Measurements from ENCODE around the gene CHI3L1.

The CHI3L1 gene

GRCh38 chr1:203172184-203173010, 14.1 kb downstream of the CHI3L1 start:
- peak; percentile 24 for DNase-seq (ENCODE audit: low read depth, low spot score)
- no peak overlapping the region for H3K4me3 ChIP-seq (ENCODE audit: low read length)

GRCh38 chr1:203171341-203172183, 14.9 kb downstream of the CHI3L1 start:
- H3K4me3 ChIP-seq (ENCODE audit: low read length), result no peak overlapping the region
- DNase-seq (ENCODE audit: low read depth, low spot score), result no peak

- H3K4me3 ChIP-seq (ENCODE audit: low read length), result no peak overlapping the region
- no peak for DNase-seq (ENCODE audit: low read depth, low spot score)
Measured at GRCh38 chr1:203170625-203171330, 15.7 kb downstream of the CHI3L1 start.

- DNase-seq (ENCODE audit: low read depth, low spot score), result no peak
- H3K4me3 ChIP-seq (ENCODE audit: low read length), result no peak overlapping the region
Measured at GRCh38 chr1:203169770-203170520, 16.6 kb downstream of the CHI3L1 start.

GRCh38 chr1:203168991-203169390, 17.5 kb downstream of the CHI3L1 start:
- no peak for DNase-seq (ENCODE audit: low read depth, low spot score)

GRCh38 chr1:203168256-203168786, 18.2 kb downstream of the CHI3L1 start:
- H3K4me3 ChIP-seq (ENCODE audit: low read length), result no peak overlapping the region
- DNase-seq (ENCODE audit: low read depth, low spot score), result no peak

More at GRCh38 chr1:203168991-203169390, 17.5 kb downstream of the CHI3L1 start:
- no peak overlapping the region for H3K4me3 ChIP-seq (ENCODE audit: low read length)

- no peak for DNase-seq (ENCODE audit: low read depth, low spot score)
- H3K4me3 ChIP-seq (ENCODE audit: low read length), result no peak overlapping the region
Measured at GRCh38 chr1:203167913-203168200, 18.6 kb downstream of the CHI3L1 start.

GRCh38 chr1:203167026-203167912, 19.2 kb downstream of the CHI3L1 start:
- DNase-seq (ENCODE audit: low read depth, low spot score), result peak; percentile 12
- H3K4me3 ChIP-seq (ENCODE audit: low read length), result no peak overlapping the region

- H3K4me3 ChIP-seq (ENCODE audit: low read length), result no peak overlapping the region
- no peak for DNase-seq (ENCODE audit: low read depth, low spot score)
Measured at GRCh38 chr1:203166192-203166940, 20.1 kb downstream of the CHI3L1 start.

- DNase-seq (ENCODE audit: low read depth, low spot score), result no peak
- no peak overlapping the region for H3K4me3 ChIP-seq (ENCODE audit: low read length)
Measured at GRCh38 chr1:203165800-203166161, 20.7 kb downstream of the CHI3L1 start.

GRCh38 chr1:203165101-203165799, 21.3 kb downstream of the CHI3L1 start:
- no peak overlapping the region for H3K4me3 ChIP-seq (ENCODE audit: low read length)
- no peak for DNase-seq (ENCODE audit: low read depth, low spot score)

GRCh38 chr1:203163891-203164635, 22.4 kb downstream of the CHI3L1 start:
- H3K4me3 ChIP-seq (ENCODE audit: low read length), result no peak overlapping the region
- no peak for DNase-seq (ENCODE audit: low read depth, low spot score)

- DNase-seq (ENCODE audit: low read depth, low spot score), result no peak
- no peak overlapping the region for H3K4me3 ChIP-seq (ENCODE audit: low read length)
Measured at GRCh38 chr1:203162403-203162802, 24.1 kb downstream of the CHI3L1 start.

GRCh38 chr1:203161703-203162102, 24.8 kb downstream of the CHI3L1 start:
- no peak overlapping the region for H3K4me3 ChIP-seq (ENCODE audit: low read length)
- DNase-seq (ENCODE audit: low read depth, low spot score), result no peak

GRCh38 chr1:203161175-203161574, 25.3 kb downstream of the CHI3L1 start:
- H3K4me3 ChIP-seq (ENCODE audit: low read length), result no peak overlapping the region
- no peak for DNase-seq (ENCODE audit: low read depth, low spot score)

GRCh38 chr1:203159844-203160243, 26.7 kb downstream of the CHI3L1 start:
- no peak for DNase-seq (ENCODE audit: low read depth, low spot score)
- H3K4me3 ChIP-seq (ENCODE audit: low read length), result no peak overlapping the region

Measured in Jurkat, Clone E6-1 (cell line).